HG02763 (cell line): ENCODE data around the gene COQ4.
"Not testable (repeated sequence)": the region's sequence is repeated elsewhere in the genome, so short reads cannot be mapped to it uniquely, and the experiment has no call there.

Experiments
- ATAC-seq: cut with Tn5 transposase; IDR thresholded peaks from one replicate; pipeline ENCODE4 v1.9.1; 2021; ENCODE audit warnings: mild to moderate bottlenecking, moderate library complexity; ENCODE audit not compliant: unreplicated experiment

Gene COQ4

GRCh38 chr9:128298535-128299482 lies 23.8 kb upstream of the COQ4 start:
- ATAC-seq: no peak

GRCh38 chr9:128304136-128304970 lies 18.3 kb upstream of the COQ4 start:
- ATAC-seq: no peak

GRCh38 chr9:128304971-128305288 lies 17.7 kb upstream of the COQ4 start:
- no peak for ATAC-seq

- ATAC-seq: no peak
Measured at GRCh38 chr9:128309551-128309950, 13.1 kb upstream of the COQ4 start.

- no peak for ATAC-seq
Measured at GRCh38 chr9:128310461-128310860, 12.2 kb upstream of the COQ4 start.

- ATAC-seq: no peak
Measured at GRCh38 chr9:128314697-128315096, 7.9 kb upstream of the COQ4 start.

GRCh38 chr9:128316421-128316820 lies 6.2 kb upstream of the COQ4 start:
- no peak for ATAC-seq

- no peak for ATAC-seq
Measured at GRCh38 chr9:128317629-128318028, 5.0 kb upstream of the COQ4 start.

- ATAC-seq: no peak
Measured at GRCh38 chr9:128321343-128321742, 1.3 kb upstream of the COQ4 start.

GRCh38 chr9:128321879-128322403 lies 698 bp upstream of the COQ4 start:
- ATAC-seq: no peak

GRCh38 chr9:128323212-128323730 lies 632 bp downstream of the COQ4 start:
- ATAC-seq: no peak

- ATAC-seq: no peak
Measured at GRCh38 chr9:128323791-128324190, 1.2 kb downstream of the COQ4 start.

GRCh38 chr9:128324401-128324800 lies 1.8 kb downstream of the COQ4 start:
- no peak for ATAC-seq

GRCh38 chr9:128325629-128326028 lies 3.0 kb downstream of the COQ4 start:
- no peak for ATAC-seq

GRCh38 chr9:128333451-128333869 lies 10.8 kb downstream of the COQ4 start:
- no peak for ATAC-seq

GRCh38 chr9:128335161-128335560 lies 12.5 kb downstream of the COQ4 start:
- no peak for ATAC-seq

GRCh38 chr9:128335914-128336313 lies 13.3 kb downstream of the COQ4 start:
- ATAC-seq: no peak

GRCh38 chr9:128337936-128338335 lies 15.3 kb downstream of the COQ4 start:
- ATAC-seq: no peak

GRCh38 chr9:128338852-128339614 lies 16.4 kb downstream of the COQ4 start:
- ATAC-seq: not testable (repeated sequence)

GRCh38 chr9:128339761-128340690 lies 17.4 kb downstream of the COQ4 start, which contains the start of gene SLC27A4:
Gene SLC27A4 (plus strand): TSS chr9:128340527. CDS start chr9:128343133, 2,606 bp downstream.
- peak; percentile 82 for ATAC-seq
